ENCODE measurements around the gene TXNDC11. TPM values are rescaled to one million over a fixed set of nuclear protein-coding genes. Genes with fewer than 3 reads are reported as not detected.

The TXNDC11 gene
- total and polyA plus RNA-seq, 10 of the 15 experiments (the other 5 are each of a cell fraction or from before 2014, with no cell fraction given) = 1.7 to 86.7 (median 54.4) TPM

- H3K36me3 ChIP-seq (ENCODE audit: control insufficient read depth in 2 of 2, insufficient read depth in 2 of 2, low read length in 1 of 2) = peaks cover 31 to 35% of the 10 kb centered on the region in 2 experiments
- intact Hi-C loops (cut with micrococcal nuclease; ENCODE audit: unreplicated experiment) = no loop called here
- peaks cover 69% of the 10 kb centered on the region for H3K4me1 ChIP-seq (ENCODE audit: control insufficient read depth, insufficient read depth, low read length)
- H2AFZ ChIP-seq (ENCODE audit: control insufficient read depth, low read depth, low read length) = no peak overlapping the region
- ATAC-seq (no peak), DNase-seq (ENCODE audit: low read depth, low spot score) (no peak), FAIRE-seq (no peak)
- H3K79me2 ChIP-seq (ENCODE audit: control insufficient read depth, insufficient read depth, low read length) = peaks cover 34% of the 10 kb centered on the region
- H4K20me1 ChIP-seq (ENCODE audit: control insufficient read depth, insufficient read depth) = peaks cover 6% of the 10 kb centered on the region; the same call in 1 of the 2 replicates
- no peak overlapping the region for H3K9ac ChIP-seq (ENCODE audit: control insufficient read depth, insufficient read depth, low read length)
- no peak overlapping the region for H3K4me3 ChIP-seq
- H3K9me3 ChIP-seq (replicated peaks; ENCODE audit: control insufficient read depth, insufficient read depth, low read length) = no peaks in the 10 kb centered on the region
- no peaks in the 10 kb centered on the region for H3K27me3 ChIP-seq (replicated peaks in 1 of 2; ENCODE audit: control insufficient read depth in 2 of 2, insufficient read depth in 2 of 2, low read length in 1 of 2)
- H3K27ac ChIP-seq (ENCODE audit: control insufficient read depth, insufficient read depth) = peak overlapping the region; percentile 57
- SMC1A ChIA-PET (ENCODE audit: uncharacterized antibody, unreplicated experiment) = interaction anchor here (0.6 to 6.8 kb wide), 16 partner anchors 9 to 368 kb away, joined by 3 to 46 read pairs (median 3); partner anchors contain the start of gene SNN
- 82% methylated on average over 9 of the region's 9 CpGs for WGBS (ENCODE audit: insufficient coverage, insufficient replicate concordance, low lambda C conversion rate, missing lambda C conversion rate)
- in situ Hi-C loops (cut with MboI) = no loop called here
- RAD21 ChIA-PET (ENCODE audit: unreplicated experiment) = interaction anchor here (0.7 to 4.1 kb wide), 5 partner anchors 8 to 146 kb away, joined by 4 to 34 read pairs (median 6); partner anchors contain the start of genes SNN and ZC3H7A
- BruUV-seq (replicated peaks) = no TSS peak
- POLR2A ChIA-PET = interaction anchor here (0.5 to 7.9 kb wide), 7 partner anchors 7 to 811 kb away, joined by 3 to 75 read pairs (median 6); partner anchors contain the start of genes SNN and TXNDC11
- CTCF ChIA-PET = interaction anchor here (1.0 to 5.2 kb wide), 7 partner anchors 11 to 306 kb away, joined by 3 to 34 read pairs (median 5); no protein-coding TSS in a partner anchor
- H3K4me2 ChIP-seq (ENCODE audit: control insufficient read depth, insufficient read depth) = peak overlapping the region; percentile 75
- TF ChIP-seq PML (IDR thresholded peaks at IDR 0.05; ENCODE audit: low read length) (0 out of 2 replicates have a peak, but pooled peaks have one; percentile 30), PRDM15 (CRISPR knock-in tag; IDR thresholded peaks at IDR 0.05) (no peak), FOS (IDR thresholded peaks at IDR 0.05; ENCODE audit: borderline replicate concordance, extremely low read depth, insufficient read length) (no peak), E2F8 (IDR thresholded peaks at IDR 0.05; ENCODE audit: low read depth, partially characterized antibody) (no peak), BHLHE40 (IDR thresholded peaks at IDR 0.05; ENCODE audit: borderline replicate concordance in 1 of 2, low read depth in 2 of 2, low read length in 1 of 2) (peak; percentile 52 to 66; a peak in 2 of 4 replicates), REST (IDR thresholded peaks at IDR 0.05; ENCODE audit: low read depth, low read length) (no peak), ZSCAN29 (IDR thresholded peaks at IDR 0.05) (no peak), ATF7 (IDR thresholded peaks at IDR 0.05; ENCODE audit: low read depth) (no peak), USF1 (IDR thresholded peaks at IDR 0.05; ENCODE audit: borderline replicate concordance, extremely low read length, insufficient read depth, low read depth, low read length) (no peak), SUPT20H (IDR thresholded peaks at IDR 0.05; ENCODE audit: borderline replicate concordance, control insufficient read depth, low read depth, low read length) (no peak), YBX1 (IDR thresholded peaks at IDR 0.05) (no peak)
Measured at GRCh38 chr16:11677451-11677951, 65.2 kb downstream of the TXNDC11 start.
